ENCODE data around the gene ZNF300. TPM values are rescaled to one million over a fixed set of nuclear protein-coding genes. Genes with fewer than 3 reads are reported as not detected.
"Not testable (repeated sequence)": the region's sequence is repeated elsewhere in the genome, so short reads cannot be mapped to it uniquely, and the experiment has no call there.

ZNF300 gene
- total RNA-seq, 1 experiment from 2014 or later = 8.6 TPM

DNA sequence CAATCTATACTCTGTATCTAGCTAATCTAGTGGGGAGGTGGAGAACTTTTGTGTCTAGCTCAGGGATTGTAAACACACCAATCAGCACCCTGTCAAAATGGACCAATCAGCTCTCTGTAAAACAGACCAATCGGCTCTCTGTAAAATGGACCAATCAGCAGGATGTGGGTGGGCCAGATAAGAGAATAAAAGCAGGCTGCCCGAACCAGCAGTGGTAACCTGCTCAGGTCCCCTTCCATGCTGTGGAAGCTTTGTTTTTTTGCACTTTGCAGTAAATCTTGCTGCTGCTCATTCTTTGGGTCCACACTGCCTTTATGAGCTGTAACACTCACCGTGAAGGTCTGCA is 58.5 kb downstream of the ZNF300 start, which contains the start of gene IRGM:
Gene IRGM (plus strand): TSS at position 214 of the 346 bp plus-strand sequence. CDS start 1,603 bp downstream, outside the sequence.
- not testable (repeated sequence) for DNase-seq (ENCODE audit: low read depth)

DNA sequence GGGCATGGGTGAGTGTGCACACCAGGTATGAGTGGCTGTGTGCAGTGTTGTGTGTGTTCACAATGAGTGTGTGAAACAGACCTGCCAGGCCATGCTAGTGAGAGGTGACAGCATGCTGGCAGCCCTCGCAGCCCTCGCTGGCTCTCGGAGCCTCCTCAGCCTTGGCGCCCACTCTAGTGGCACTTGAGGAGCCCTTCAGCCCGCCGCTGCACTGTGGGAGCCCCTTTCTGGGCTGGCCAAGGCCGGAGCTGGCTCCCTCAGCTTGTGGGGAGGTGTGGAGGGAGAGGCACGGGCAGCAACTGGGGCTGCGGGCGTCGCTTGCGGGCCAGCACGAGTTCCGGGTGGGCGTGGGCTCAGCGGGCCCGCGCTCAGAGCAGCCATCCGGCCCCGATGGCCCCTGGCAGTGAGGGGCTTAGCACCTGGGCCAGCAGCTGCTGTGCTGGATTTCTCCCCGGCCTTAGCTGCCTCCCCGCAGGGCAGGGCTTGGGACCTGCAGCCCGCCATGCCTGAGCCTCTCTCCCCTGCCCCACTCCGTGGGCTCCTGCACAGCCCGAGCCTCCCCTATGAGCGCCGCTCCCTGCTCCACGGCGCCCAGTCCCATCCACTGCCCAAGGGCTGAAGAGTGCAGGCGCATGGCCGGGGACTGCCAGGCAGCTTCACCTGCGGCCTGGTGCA is 59.5 kb downstream of the ZNF300 start:
- DNase-seq (ENCODE audit: low read depth) = not testable (repeated sequence)

Other genes starting within 250 kb of the ZNF300 start
- gene MYOZ3, start 243.7 kb downstream of the ZNF300 start, total RNA-seq (2014; rRNA removed; shearing (Covaris generic)) = not detected in 2 replicates
- 38.7 and 48.1 TPM in 2 replicates for gene RBM22, start 203.9 kb downstream of the ZNF300 start, total RNA-seq (2014; rRNA removed; shearing (Covaris generic))
- gene DCTN4, start 146.0 kb downstream of the ZNF300 start, total RNA-seq (2014; rRNA removed; shearing (Covaris generic)) = 30.5 and 40.8 TPM in 2 replicates
- 4.4 and 5.9 TPM in 2 replicates for gene SMIM3, start 126.2 kb downstream of the ZNF300 start, total RNA-seq (2014; rRNA removed; shearing (Covaris generic))
- gene IRGM, start 58.5 kb downstream of the ZNF300 start, total RNA-seq (2014; rRNA removed; shearing (Covaris generic)) = 0.08 and 0.10 TPM in 2 replicates
- 0.17 and 0.27 TPM in 2 replicates for gene GPX3, start 115.6 kb upstream of the ZNF300 start, total RNA-seq (2014; rRNA removed; shearing (Covaris generic))
- 72.9 and 83.0 TPM in 2 replicates for gene TNIP1, start 176.1 kb upstream of the ZNF300 start, total RNA-seq (2014; rRNA removed; shearing (Covaris generic))